ENCODE measurements around the gene APOO. TPM values are rescaled to one million over a fixed set of nuclear protein-coding genes. Genes with fewer than 3 reads are reported as not detected.
A peak's percentile ranks its signal among the peaks of the same experiment; 100 is the strongest.

APOO gene
- total and polyA plus RNA-seq, 2 of the 13 experiments (the other 11 are each of a cell fraction or from before 2014, with no cell fraction given) = 9.7 to 22.1 TPM

DNA sequence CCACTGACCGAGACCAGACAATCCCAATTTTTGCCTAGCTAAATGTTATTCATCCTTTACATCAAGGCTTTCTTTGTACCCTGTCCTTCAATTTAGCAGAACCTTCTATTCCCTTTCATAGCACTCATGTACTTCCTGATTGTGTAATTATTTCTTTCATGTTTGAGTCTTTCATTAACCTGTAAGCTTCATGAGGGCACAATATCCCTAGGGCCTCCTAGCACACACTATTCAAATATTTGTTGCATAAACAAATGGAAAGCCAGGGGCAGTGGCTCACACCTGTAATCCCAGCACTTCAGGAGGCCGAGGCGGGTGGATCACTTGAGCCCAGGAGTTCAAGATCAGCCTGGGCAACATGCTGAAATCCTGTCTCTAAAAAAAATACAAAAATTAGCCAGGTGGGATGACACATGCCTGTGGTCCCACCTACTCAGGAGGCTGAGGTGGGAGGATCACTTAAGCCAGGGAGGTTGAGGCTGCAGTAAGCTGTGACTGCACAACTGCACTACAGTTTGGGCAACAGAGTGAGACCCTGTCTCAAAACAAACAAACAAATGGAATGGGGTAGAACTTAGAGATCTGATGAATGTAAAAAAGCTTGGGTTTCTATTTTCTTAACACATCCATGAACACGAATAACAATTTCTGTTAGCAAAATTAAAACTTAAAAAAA lies 65.8 kb downstream of the APOO start (continued):
- TF ChIP-seq, protein P1, sequence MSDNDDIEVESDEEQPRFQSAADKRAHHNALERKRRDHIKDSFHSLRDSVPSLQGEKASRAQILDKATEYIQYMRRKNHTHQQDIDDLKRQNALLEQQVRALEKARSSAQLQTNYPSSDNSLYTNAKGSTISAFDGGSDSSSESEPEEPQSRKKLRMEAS (IDR thresholded peaks at IDR 0.05) = no peak
- TF ChIP-seq, protein P2, sequence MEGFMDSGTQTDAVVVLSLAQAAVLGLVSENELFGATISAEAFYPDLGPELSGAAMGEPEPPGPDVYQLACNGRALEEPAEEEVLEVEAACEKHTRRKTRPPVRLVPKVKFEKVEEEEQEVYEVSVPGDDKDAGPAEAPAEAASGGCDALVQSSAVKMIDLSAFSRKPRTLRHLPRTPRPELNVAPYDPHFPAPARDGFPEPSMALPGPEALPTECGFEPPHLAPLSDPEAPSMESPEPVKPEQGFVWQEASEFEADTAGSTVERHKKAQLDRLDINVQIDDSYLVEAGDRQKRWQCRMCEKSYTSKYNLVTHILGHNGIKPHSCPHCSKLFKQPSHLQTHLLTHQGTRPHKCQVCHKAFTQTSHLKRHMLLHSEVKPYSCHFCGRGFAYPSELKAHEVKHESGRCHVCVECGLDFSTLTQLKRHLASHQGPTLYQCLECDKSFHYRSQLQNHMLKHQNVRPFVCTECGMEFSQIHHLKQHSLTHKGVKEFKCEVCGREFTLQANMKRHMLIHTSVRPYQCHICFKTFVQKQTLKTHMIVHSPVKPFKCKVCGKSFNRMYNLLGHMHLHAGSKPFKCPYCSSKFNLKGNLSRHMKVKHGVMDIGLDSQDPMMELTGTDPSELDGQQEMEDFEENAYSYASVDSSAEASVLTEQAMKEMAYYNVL (CRISPR knock-in tag; IDR thresholded peaks at IDR 0.05; ENCODE audit: borderline replicate concordance) = no peak
- TF ChIP-seq ZNF737 (CRISPR knock-in tag; IDR thresholded peaks at IDR 0.05; ENCODE audit: borderline replicate concordance) (no peak), ZKSCAN8 (CRISPR knock-in tag; IDR thresholded peaks at IDR 0.05; ENCODE audit: borderline replicate concordance) (no peak), HOXA7 (CRISPR knock-in tag; IDR thresholded peaks at IDR 0.05) (no peak), TBX3 (IDR thresholded peaks at IDR 0.05; ENCODE audit: borderline replicate concordance) (peak; percentile 54; the same call in 1 of the 2 replicates), RFXAP (CRISPR knock-in tag; IDR thresholded peaks at IDR 0.05; ENCODE audit: borderline replicate concordance) (no peak), ZNF761 (CRISPR knock-in tag; conservative IDR thresholded peaks at IDR 0.05) (0 out of 2 replicates have a peak, but pooled peaks have one; percentile 32), HNF4A (CRISPR knock-in tag; IDR thresholded peaks at IDR 0.05) (peak; percentile 42; the same call in 1 of the 2 replicates), ZNF766 (CRISPR knock-in tag; IDR thresholded peaks at IDR 0.05; ENCODE audit: borderline replicate concordance) (no peak), ZSCAN21 (CRISPR knock-in tag; IDR thresholded peaks at IDR 0.05; ENCODE audit: borderline replicate concordance) (no peak), ZNF788 (CRISPR knock-in tag; IDR thresholded peaks at IDR 0.05; ENCODE audit: borderline replicate concordance) (no peak), ZNF562 (CRISPR knock-in tag; IDR thresholded peaks at IDR 0.05; ENCODE audit: borderline replicate concordance) (no peak), ZNF34 (CRISPR knock-in tag; IDR thresholded peaks at IDR 0.05; ENCODE audit: borderline replicate concordance) (no peak), SSRP1 (CRISPR knock-in tag; IDR thresholded peaks at IDR 0.05) (no peak), PLRG1 (conservative IDR thresholded peaks at IDR 0.05) (no peak), MIER2 (CRISPR knock-in tag; IDR thresholded peaks at IDR 0.05) (no peak), CBX2 (IDR thresholded peaks at IDR 0.05; ENCODE audit: low read depth, low read length) (no peak), CBX2 (CRISPR knock-in tag; IDR thresholded peaks at IDR 0.05; ENCODE audit: low read depth) (no peak), TARDBP (CRISPR knock-in tag; IDR thresholded peaks at IDR 0.05) (peak; percentile 67), ZBTB7A (CRISPR knock-in tag; IDR thresholded peaks at IDR 0.05) (no peak)
- TF ChIP-seq, protein P3, sequence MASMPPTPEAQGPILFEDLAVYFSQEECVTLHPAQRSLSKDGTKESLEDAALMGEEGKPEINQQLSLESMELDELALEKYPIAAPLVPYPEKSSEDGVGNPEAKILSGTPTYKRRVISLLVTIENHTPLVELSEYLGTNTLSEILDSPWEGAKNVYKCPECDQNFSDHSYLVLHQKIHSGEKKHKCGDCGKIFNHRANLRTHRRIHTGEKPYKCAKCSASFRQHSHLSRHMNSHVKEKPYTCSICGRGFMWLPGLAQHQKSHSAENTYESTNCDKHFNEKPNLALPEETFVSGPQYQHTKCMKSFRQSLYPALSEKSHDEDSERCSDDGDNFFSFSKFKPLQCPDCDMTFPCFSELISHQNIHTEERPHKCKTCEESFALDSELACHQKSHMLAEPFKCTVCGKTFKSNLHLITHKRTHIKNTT (CRISPR knock-in tag; IDR thresholded peaks at IDR 0.05) = no peak
- TF ChIP-seq, protein P4, sequence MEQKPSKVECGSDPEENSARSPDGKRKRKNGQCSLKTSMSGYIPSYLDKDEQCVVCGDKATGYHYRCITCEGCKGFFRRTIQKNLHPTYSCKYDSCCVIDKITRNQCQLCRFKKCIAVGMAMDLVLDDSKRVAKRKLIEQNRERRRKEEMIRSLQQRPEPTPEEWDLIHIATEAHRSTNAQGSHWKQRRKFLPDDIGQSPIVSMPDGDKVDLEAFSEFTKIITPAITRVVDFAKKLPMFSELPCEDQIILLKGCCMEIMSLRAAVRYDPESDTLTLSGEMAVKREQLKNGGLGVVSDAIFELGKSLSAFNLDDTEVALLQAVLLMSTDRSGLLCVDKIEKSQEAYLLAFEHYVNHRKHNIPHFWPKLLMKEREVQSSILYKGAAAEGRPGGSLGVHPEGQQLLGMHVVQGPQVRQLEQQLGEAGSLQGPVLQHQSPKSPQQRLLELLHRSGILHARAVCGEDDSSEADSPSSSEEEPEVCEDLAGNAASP (CRISPR knock-in tag; IDR thresholded peaks at IDR 0.05; ENCODE audit: borderline replicate concordance) = peak; percentile 50; the same call in 1 of the 2 replicates
- TF ChIP-seq, protein P5, sequence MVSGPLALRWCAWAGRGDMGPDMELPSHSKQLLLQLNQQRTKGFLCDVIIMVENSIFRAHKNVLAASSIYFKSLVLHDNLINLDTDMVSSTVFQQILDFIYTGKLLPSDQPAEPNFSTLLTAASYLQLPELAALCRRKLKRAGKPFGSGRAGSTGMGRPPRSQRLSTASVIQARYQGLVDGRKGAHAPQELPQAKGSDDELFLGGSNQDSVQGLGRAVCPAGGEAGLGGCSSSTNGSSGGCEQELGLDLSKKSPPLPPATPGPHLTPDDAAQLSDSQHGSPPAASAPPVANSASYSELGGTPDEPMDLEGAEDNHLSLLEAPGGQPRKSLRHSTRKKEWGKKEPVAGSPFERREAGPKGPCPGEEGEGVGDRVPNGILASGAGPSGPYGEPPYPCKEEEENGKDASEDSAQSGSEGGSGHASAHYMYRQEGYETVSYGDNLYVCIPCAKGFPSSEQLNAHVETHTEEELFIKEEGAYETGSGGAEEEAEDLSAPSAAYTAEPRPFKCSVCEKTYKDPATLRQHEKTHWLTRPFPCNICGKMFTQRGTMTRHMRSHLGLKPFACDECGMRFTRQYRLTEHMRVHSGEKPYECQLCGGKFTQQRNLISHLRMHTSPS (CRISPR knock-in tag; IDR thresholded peaks at IDR 0.05; ENCODE audit: low read depth) = no peak
